GM21447 (cell line): Measurements from ENCODE around the gene MACROD2.
A peak's percentile ranks its signal among the peaks of the same experiment; 100 is the strongest.
"Not testable (repeated sequence)": the region's sequence is repeated elsewhere in the genome, so short reads cannot be mapped to it uniquely, and the experiment has no call there.

ENCODE experiments used
- ATAC-seq: cut with Tn5 transposase; IDR thresholded peaks from one replicate; pipeline ENCODE4 v1.9.1; 2021; ENCODE audit not compliant: unreplicated experiment

The MACROD2 gene

GRCh38 chr20:16003310-16003709, 2008.0 kb downstream of the MACROD2 start:
- ATAC-seq, result no peak

GRCh38 chr20:16004108-16004854, 2009.0 kb downstream of the MACROD2 start:
- no peak for ATAC-seq

GRCh38 chr20:16005021-16005914, 2010.0 kb downstream of the MACROD2 start:
- ATAC-seq, result no peak

- no peak for ATAC-seq
Measured at GRCh38 chr20:16005915-16006493, 2010.7 kb downstream of the MACROD2 start.

- ATAC-seq, result peak; percentile 98
Measured at GRCh38 chr20:16007164-16007563, 2011.8 kb downstream of the MACROD2 start.

GRCh38 chr20:16007962-16008361, 2012.6 kb downstream of the MACROD2 start:
- no peak for ATAC-seq

- ATAC-seq, result no peak
Measured at GRCh38 chr20:16011056-16011455, 2015.7 kb downstream of the MACROD2 start.

- ATAC-seq, result no peak
Measured at GRCh38 chr20:16011519-16011918, 2016.2 kb downstream of the MACROD2 start.

- ATAC-seq, result not testable (repeated sequence)
Measured at GRCh38 chr20:16012934-16013333, 2017.6 kb downstream of the MACROD2 start.

- ATAC-seq, result no peak
Measured at GRCh38 chr20:16013631-16014030, 2018.3 kb downstream of the MACROD2 start.

GRCh38 chr20:16014436-16014835, 2019.1 kb downstream of the MACROD2 start:
- no peak for ATAC-seq

- no peak for ATAC-seq
Measured at GRCh38 chr20:16017656-16018055, 2022.3 kb downstream of the MACROD2 start.

GRCh38 chr20:16018881-16019280, 2023.6 kb downstream of the MACROD2 start:
- no peak for ATAC-seq

- no peak for ATAC-seq
Measured at GRCh38 chr20:16020971-16021370, 2025.7 kb downstream of the MACROD2 start.

- ATAC-seq, result no peak
Measured at GRCh38 chr20:16025084-16025483, 2029.8 kb downstream of the MACROD2 start.

GRCh38 chr20:16027686-16028085, 2032.4 kb downstream of the MACROD2 start:
- ATAC-seq, result no peak

- no peak for ATAC-seq
Measured at GRCh38 chr20:16028923-16029322, 2033.6 kb downstream of the MACROD2 start.

GRCh38 chr20:16030253-16030652, 2034.9 kb downstream of the MACROD2 start:
- ATAC-seq, result no peak

- ATAC-seq, result no peak
Measured at GRCh38 chr20:16035576-16035975, 2040.3 kb downstream of the MACROD2 start.

GRCh38 chr20:16036331-16036730, 2041.0 kb downstream of the MACROD2 start:
- no peak for ATAC-seq

- no peak for ATAC-seq
Measured at GRCh38 chr20:16040742-16041141, 2045.4 kb downstream of the MACROD2 start.

GRCh38 chr20:16042731-16043130, 2047.4 kb downstream of the MACROD2 start:
- no peak for ATAC-seq
